Endometrial microvascular endothelial cells (primary cell): ENCODE data around the gene SLC35F3. TPM values are rescaled to one million over a fixed set of nuclear protein-coding genes. Genes with fewer than 3 reads are reported as not detected.
"Not testable (repeated sequence)": the region's sequence is repeated elsewhere in the genome, so short reads cannot be mapped to it uniquely, and the experiment has no call there.

Source experiments
- in situ Hi-C: cut with HindIII; loops from 2 replicates; pipeline ENCODE4 v1.10.0; 2017; ENCODE audit warnings: low sequenced_read_pairs, low pct_unique_long_range_greater_than_20kb; ENCODE audit errors: inconsistent ontology term
- total RNA-seq: library from RNA; depleted of rRNA; stranded (reverse); fragments of >200 nt; gene quantifications from one replicate; pipeline ENCODE4 v1.2.3, GENCODE V29; 2015; ENCODE audit errors: inconsistent ontology term

Gene SLC35F3
- total RNA-seq, 1 donor from 2014 or later = not detected

- in situ Hi-C loops = no loop called here
These were observed 216.0 kb downstream of the SLC35F3 start for GRCh38 chr1:234120327-234120944.

GRCh38 chr1:234121659-234122058 is 217.2 kb downstream of the SLC35F3 start:
- in situ Hi-C loops = not testable (repeated sequence)

GRCh38 chr1:234122571-234122970 is 218.1 kb downstream of the SLC35F3 start:
- in situ Hi-C loops = not testable (repeated sequence)

- in situ Hi-C loops = no loop called here
These were observed 219.4 kb downstream of the SLC35F3 start for GRCh38 chr1:234123867-234124266.

GRCh38 chr1:234125283-234125682 is 220.8 kb downstream of the SLC35F3 start:
- in situ Hi-C loops = no loop called here

- in situ Hi-C loops = no loop called here
These were observed 221.2 kb downstream of the SLC35F3 start for GRCh38 chr1:234125714-234126113.

- in situ Hi-C loops = no loop called here
These were observed 222.7 kb downstream of the SLC35F3 start for GRCh38 chr1:234127026-234127671.

- in situ Hi-C loops = no loop called here
These were observed 228.3 kb downstream of the SLC35F3 start for GRCh38 chr1:234132795-234133194.

- in situ Hi-C loops = no loop called here
These were observed 230.4 kb downstream of the SLC35F3 start for GRCh38 chr1:234134878-234135277.

- in situ Hi-C loops = no loop called here
These were observed 231.0 kb downstream of the SLC35F3 start for GRCh38 chr1:234135501-234135900.

GRCh38 chr1:234136073-234136472 is 231.6 kb downstream of the SLC35F3 start:
- in situ Hi-C loops = no loop called here

GRCh38 chr1:234139966-234140365 is 235.5 kb downstream of the SLC35F3 start:
- in situ Hi-C loops = no loop called here

- in situ Hi-C loops = no loop called here
These were observed 235.9 kb downstream of the SLC35F3 start for GRCh38 chr1:234140388-234140787.

GRCh38 chr1:234141006-234141405 is 236.5 kb downstream of the SLC35F3 start:
- in situ Hi-C loops = no loop called here

GRCh38 chr1:234143681-234144080 is 239.2 kb downstream of the SLC35F3 start:
- in situ Hi-C loops = no loop called here

GRCh38 chr1:234144901-234145300 is 240.4 kb downstream of the SLC35F3 start:
- in situ Hi-C loops = no loop called here

GRCh38 chr1:234148350-234148749 is 243.9 kb downstream of the SLC35F3 start:
- in situ Hi-C loops = no loop called here

GRCh38 chr1:234148816-234149215 is 244.3 kb downstream of the SLC35F3 start:
- in situ Hi-C loops = no loop called here

- in situ Hi-C loops = no loop called here
These were observed 244.7 kb downstream of the SLC35F3 start for GRCh38 chr1:234149217-234149616.

GRCh38 chr1:234150892-234151291 is 246.4 kb downstream of the SLC35F3 start:
- in situ Hi-C loops = no loop called here

GRCh38 chr1:234152344-234152743 is 247.9 kb downstream of the SLC35F3 start:
- in situ Hi-C loops = not testable (repeated sequence)
